ENCODE data around the gene FYCO1. TPM values are rescaled to one million over a fixed set of nuclear protein-coding genes. Genes with fewer than 3 reads are reported as not detected.

Gene FYCO1
- total RNA-seq, 4 donors from 2014 or later = 38.2 to 66.6 (median 50.5) TPM

DNA sequence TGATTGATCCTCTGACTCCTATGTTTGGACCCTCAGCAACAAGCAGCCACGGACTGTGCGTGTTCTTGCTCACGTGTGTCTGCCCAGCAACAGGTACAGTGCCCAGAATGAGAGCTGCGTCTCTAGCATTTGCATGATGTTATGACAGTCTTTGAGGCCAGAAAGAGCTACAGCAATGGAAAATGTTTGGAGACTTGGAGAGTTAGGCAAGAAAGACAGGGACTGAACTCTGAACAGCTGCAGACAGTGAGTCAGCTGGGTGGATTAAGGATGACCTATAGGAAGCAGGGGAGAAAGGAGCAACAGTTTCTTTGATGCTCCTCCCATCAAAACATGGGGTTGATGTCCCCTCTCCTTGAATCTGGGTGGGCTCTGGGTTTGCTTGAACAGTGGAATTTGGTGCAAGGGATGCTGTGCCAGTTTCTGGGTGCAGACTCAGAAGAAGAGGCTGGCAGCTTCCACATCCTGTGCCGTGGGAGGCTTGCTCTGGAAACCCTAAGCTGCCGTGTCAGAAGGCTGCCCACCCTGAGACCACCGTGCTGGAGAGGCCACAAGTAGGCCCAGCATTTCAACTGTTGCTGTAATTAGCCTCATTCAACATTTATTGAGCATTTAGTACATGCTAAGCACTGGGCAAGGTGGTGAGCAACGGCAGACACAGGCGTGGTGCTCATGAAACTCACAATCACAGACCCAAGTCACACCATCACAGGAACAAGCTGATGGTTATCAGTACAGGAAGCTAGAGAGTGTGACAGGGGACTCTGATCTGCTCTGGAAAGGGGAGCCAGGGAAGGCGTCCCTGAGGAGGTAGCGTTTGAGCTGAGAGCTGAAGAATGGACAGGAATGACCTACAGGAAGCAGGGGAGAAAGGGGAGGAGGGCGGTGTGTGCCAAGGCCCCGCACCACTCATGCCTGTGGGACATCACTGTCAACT is 87.6 kb downstream of the FYCO1 start:
- Histone ChIP-seq H3K4me1 (no peaks in the 10 kb centered on the region), H3K9me3 (no peaks in the 10 kb centered on the region), H3K36me3 (no peaks in the 10 kb centered on the region), H3K27ac (no peak overlapping the region), H3K4me3 (replicated peaks in 1 of 3) (no peak overlapping the region), H3K27me3 (no peaks in the 10 kb centered on the region)
- 77 to 85% methylated on average over 13 of the region's 13 CpGs for WGBS, 2 donors
- DNase-seq = no peak
- no peak for TF ChIP-seq POLR2A (IDR thresholded peaks at IDR 0.05)
- TF ChIP-seq, protein P1, sequence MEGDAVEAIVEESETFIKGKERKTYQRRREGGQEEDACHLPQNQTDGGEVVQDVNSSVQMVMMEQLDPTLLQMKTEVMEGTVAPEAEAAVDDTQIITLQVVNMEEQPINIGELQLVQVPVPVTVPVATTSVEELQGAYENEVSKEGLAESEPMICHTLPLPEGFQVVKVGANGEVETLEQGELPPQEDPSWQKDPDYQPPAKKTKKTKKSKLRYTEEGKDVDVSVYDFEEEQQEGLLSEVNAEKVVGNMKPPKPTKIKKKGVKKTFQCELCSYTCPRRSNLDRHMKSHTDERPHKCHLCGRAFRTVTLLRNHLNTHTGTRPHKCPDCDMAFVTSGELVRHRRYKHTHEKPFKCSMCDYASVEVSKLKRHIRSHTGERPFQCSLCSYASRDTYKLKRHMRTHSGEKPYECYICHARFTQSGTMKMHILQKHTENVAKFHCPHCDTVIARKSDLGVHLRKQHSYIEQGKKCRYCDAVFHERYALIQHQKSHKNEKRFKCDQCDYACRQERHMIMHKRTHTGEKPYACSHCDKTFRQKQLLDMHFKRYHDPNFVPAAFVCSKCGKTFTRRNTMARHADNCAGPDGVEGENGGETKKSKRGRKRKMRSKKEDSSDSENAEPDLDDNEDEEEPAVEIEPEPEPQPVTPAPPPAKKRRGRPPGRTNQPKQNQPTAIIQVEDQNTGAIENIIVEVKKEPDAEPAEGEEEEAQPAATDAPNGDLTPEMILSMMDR (IDR thresholded peaks at IDR 0.05) = no peak
- intact Hi-C loops (cut with DNase I) = no loop called here

DNA sequence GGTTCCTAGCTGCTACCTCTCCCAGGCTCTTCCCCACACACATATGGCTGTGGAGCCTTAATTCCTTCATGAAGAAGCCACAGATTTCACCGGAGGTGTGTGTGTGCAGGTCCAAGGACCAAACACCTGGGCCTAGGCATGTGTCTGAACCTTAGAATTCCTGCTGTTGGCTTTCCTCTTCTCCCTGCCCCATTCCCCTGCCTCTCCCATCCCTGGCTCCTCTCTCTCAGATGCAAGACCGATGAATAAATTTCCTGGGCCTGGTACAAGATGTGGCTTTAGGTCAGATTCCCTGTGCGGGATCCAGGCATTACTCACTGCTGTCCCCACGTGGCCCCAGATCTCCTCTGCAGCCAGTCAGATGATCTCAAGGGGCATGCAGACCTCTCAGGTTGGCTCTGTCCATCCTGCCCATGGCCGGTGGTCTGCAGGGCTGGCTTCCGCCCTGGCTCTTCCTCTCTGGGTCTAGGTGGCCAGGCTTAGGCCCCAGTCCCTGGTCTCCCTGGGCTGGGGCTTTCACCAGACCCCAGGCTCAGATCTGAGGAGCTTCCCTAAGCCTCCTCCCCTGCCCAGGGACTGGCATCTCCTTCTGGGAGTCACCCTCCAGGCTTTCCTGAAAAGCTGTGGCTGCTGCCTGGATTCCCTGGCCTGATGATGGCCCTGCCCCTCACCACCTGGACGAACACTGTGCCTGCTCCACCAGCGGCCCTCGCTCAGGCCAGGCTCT is 88.8 kb downstream of the FYCO1 start:
- WGBS, 2 donors = 74 to 82% methylated on average over 7 to 9 of the region's 9 CpGs
- intact Hi-C loops (cut with DNase I) = no loop called here
- no peak overlapping the region for H3K27ac ChIP-seq

DNA sequence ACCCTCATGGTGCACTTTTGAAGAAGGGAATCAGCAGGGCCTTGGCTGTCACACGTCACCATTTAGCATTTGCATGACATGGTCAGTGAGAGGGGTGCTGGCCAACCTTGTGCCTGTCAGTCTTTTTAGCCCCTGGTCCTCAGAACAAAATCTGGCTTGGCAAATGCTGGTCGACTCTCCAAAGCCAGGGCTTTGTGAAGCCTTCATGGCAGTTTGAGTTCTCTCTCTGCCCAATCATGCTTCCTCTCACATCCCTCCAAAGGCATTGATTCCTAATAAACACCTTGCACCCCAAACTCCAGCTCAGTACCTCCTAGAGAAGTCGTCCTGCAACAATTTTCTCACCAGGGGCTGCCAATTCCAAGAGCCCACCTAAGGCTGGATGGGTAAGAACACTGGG is 89.9 kb downstream of the FYCO1 start:
- H3K36me3 ChIP-seq = no peaks in the 10 kb centered on the region
- no peaks in the 10 kb centered on the region for H3K27me3 ChIP-seq
- no peak overlapping the region for H3K4me3 ChIP-seq (replicated peaks in 1 of 3)
- no peaks in the 10 kb centered on the region for H3K9me3 ChIP-seq
- no peak for DNase-seq
- intact Hi-C loops (cut with DNase I) = no loop called here
- no peak overlapping the region for H3K27ac ChIP-seq
- H3K4me1 ChIP-seq = no peaks in the 10 kb centered on the region
- 83 to 94% methylated on average over 3 of the region's 3 CpGs for WGBS, 2 donors
- TF ChIP-seq, protein P1 (IDR thresholded peaks at IDR 0.05) = no peak
- no peak for TF ChIP-seq POLR2A (IDR thresholded peaks at IDR 0.05)

More for the DNA sequence above, 88.8 kb downstream of the FYCO1 start:
- no peaks in the 10 kb centered on the region for H3K36me3 ChIP-seq
- no peaks in the 10 kb centered on the region for H3K4me1 ChIP-seq
- H3K9me3 ChIP-seq = no peaks in the 10 kb centered on the region
- no peak for DNase-seq
- no peaks in the 10 kb centered on the region for H3K27me3 ChIP-seq
- TF ChIP-seq, protein P1 (IDR thresholded peaks at IDR 0.05) = no peak
- TF ChIP-seq POLR2A (IDR thresholded peaks at IDR 0.05) = no peak
- H3K4me3 ChIP-seq (replicated peaks in 1 of 3) = no peak overlapping the region

DNA sequence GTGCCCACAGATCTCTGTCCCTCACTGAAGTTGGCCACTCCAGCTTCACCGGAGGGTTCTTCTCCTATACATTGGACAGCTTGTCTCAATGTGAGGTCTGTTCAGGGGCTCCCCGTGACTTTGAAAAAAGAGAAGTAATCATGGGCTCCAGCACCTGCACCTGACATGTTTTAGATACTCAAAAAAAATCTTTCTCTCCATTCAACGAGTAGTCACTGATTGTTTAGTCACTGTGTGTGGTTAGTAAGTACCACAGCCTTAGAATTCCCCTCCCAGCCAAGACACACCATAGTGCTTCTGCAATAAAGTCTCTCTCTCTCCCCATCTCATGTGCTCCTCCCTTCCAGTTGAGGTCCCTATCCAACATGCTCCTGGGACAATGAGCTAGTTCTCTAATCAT is 90.7 kb downstream of the FYCO1 start:
- TF ChIP-seq, protein P1 (IDR thresholded peaks at IDR 0.05) = no peak
- TF ChIP-seq POLR2A (IDR thresholded peaks at IDR 0.05) = no peak
- intact Hi-C loops (cut with DNase I) = no loop called here
- DNase-seq = no peak
- no peaks in the 10 kb centered on the region for H3K9me3 ChIP-seq
- H3K27me3 ChIP-seq = no peaks in the 10 kb centered on the region
- no peak overlapping the region for H3K27ac ChIP-seq
- 86 to 89% methylated on average over 3 of the region's 3 CpGs for WGBS, 2 donors
- no peaks in the 10 kb centered on the region for H3K36me3 ChIP-seq
- H3K4me1 ChIP-seq = no peaks in the 10 kb centered on the region
- no peak overlapping the region for H3K4me3 ChIP-seq (replicated peaks in 1 of 3)

DNA sequence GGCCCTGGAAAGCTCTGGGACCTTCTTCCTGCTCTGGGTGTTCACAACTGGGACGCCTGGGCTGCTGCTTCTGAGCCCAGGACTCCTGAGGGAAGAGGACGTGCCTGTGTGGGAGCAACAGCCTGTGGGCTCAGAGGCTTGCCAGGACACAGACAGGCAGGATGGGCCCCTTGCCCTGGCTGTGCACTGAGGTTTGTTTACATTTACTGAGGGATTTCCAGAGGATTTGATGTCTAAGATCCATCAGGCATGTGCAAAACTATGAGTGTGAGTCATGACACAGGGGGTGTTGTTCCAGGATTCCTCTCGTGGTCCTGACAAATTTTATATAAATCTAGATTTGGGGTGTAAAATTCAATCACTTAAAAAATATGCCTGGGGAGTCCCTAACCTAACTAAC is 98.7 kb downstream of the FYCO1 start:
- WGBS, 2 donors = 78 to 84% methylated on average over 2 to 3 of the region's 3 CpGs
- H3K27ac ChIP-seq = no peak overlapping the region

More for the DNA sequence above, 98.7 kb downstream of the FYCO1 start:
- H3K4me3 ChIP-seq (replicated peaks in 1 of 3) = no peak overlapping the region
- no peaks in the 10 kb centered on the region for H3K4me1 ChIP-seq
- H3K36me3 ChIP-seq = no peaks in the 10 kb centered on the region
- no peak for TF ChIP-seq POLR2A (IDR thresholded peaks at IDR 0.05)
- TF ChIP-seq, protein P1 (IDR thresholded peaks at IDR 0.05) = no peak
- intact Hi-C loops (cut with DNase I) = no loop called here
- no peaks in the 10 kb centered on the region for H3K27me3 ChIP-seq
- H3K9me3 ChIP-seq = no peaks in the 10 kb centered on the region
- DNase-seq = no peak

Data from thyroid gland (tissue), 4 donors.